GM18505 (cell line): ENCODE results near the gene CRTC2.
"Not testable (repeated sequence)": the region's sequence is repeated elsewhere in the genome, so short reads cannot be mapped to it uniquely, and the experiment has no call there.

Experiments
- ATAC-seq: cut with Tn5 transposase; IDR thresholded peaks from one replicate; pipeline ENCODE4 v1.9.1; 2021; ENCODE audit not compliant: unreplicated experiment
- POLR2A ChIP-seq: IDR thresholded peaks from 4 replicates; pipeline ENCODE4 v1.6.1; 2011; ENCODE audit warnings: borderline replicate concordance; ENCODE audit not compliant: insufficient read depth, insufficient read length; ENCODE audit errors: extremely low read depth

The CRTC2 gene

GRCh38 chr1:153984123-153984894 lies 25.9 kb upstream of the CRTC2 start:
- no peak for ATAC-seq
- TF ChIP-seq POLR2A, result no peak

GRCh38 chr1:153981735-153982134 lies 23.3 kb upstream of the CRTC2 start:
- not testable (repeated sequence) for ATAC-seq

GRCh38 chr1:153979091-153979490 lies 20.7 kb upstream of the CRTC2 start:
- not testable (repeated sequence) for ATAC-seq

- ATAC-seq, result no peak
- no peak for TF ChIP-seq POLR2A
Observed at GRCh38 chr1:153978274-153978909, 20.0 kb upstream of the CRTC2 start.

GRCh38 chr1:153977250-153978240 lies 19.1 kb upstream of the CRTC2 start, which contains the start of gene JTB:
JTB (minus strand) TSS chr1:153977674; CDS start chr1:153977252, 422 bp downstream.
- peak; percentile 80 for ATAC-seq

GRCh38 chr1:153976819-153977249 lies 18.4 kb upstream of the CRTC2 start:
- peak; percentile 2 for ATAC-seq
- TF ChIP-seq POLR2A, result no peak

More at GRCh38 chr1:153977250-153978240, 19.1 kb upstream of the CRTC2 start, which contains the start of gene JTB:
- TF ChIP-seq POLR2A, result peak; percentile 95

- peak; percentile 10 for TF ChIP-seq POLR2A
- ATAC-seq, result no peak
Observed at GRCh38 chr1:153973525-153973924, 15.1 kb upstream of the CRTC2 start.

- peak; percentile 30 for TF ChIP-seq POLR2A
- ATAC-seq, result no peak
Observed at GRCh38 chr1:153973071-153973470, 14.7 kb upstream of the CRTC2 start.

GRCh38 chr1:153970346-153970745 lies 11.9 kb upstream of the CRTC2 start:
- no peak for TF ChIP-seq POLR2A
- ATAC-seq, result no peak

GRCh38 chr1:153968972-153969371 lies 10.6 kb upstream of the CRTC2 start:
- no peak for ATAC-seq
- TF ChIP-seq POLR2A, result no peak

- no peak for ATAC-seq
- no peak for TF ChIP-seq POLR2A
Observed at GRCh38 chr1:153968408-153968807, 10.0 kb upstream of the CRTC2 start.

GRCh38 chr1:153968000-153968363 lies 9.6 kb upstream of the CRTC2 start:
- ATAC-seq, result no peak
- no peak for TF ChIP-seq POLR2A
